ENCODE results near the gene NYNRIN.

The NYNRIN gene

DNA sequence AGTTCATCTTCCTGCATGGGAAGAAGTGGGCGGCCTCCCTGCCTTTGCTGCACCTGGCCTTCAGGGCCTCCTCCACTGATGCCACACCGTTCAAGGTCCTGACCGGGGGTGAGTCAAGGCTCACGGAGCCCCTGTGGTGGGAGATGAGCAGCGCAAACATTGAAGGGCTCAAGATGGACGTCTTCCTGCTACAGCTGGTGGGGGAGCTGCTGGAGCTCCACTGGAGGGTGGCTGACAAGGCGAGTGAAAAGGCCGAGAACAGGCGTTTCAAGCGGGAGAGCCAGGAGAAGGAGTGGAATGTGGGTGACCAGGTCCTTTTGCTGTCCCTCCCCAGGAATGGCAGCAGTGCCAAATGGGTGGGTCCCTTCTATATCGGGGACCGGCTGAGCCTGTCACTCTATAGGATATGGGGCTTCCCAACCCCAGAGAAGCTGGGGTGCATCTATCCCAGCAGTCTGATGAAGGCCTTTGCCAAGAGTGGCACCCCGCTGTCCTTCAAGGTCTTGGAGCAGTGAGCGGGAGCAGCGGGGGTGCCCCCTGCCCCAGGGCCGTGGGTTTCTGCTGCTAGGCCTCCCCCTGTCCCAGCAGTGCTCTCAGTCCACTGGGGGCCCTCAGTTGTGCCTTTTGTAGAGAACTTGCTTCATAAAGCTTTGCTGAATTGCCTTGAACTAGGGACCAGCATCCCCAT is 18.3 kb downstream of the NYNRIN start:
- no peak for DNase-seq

DNA sequence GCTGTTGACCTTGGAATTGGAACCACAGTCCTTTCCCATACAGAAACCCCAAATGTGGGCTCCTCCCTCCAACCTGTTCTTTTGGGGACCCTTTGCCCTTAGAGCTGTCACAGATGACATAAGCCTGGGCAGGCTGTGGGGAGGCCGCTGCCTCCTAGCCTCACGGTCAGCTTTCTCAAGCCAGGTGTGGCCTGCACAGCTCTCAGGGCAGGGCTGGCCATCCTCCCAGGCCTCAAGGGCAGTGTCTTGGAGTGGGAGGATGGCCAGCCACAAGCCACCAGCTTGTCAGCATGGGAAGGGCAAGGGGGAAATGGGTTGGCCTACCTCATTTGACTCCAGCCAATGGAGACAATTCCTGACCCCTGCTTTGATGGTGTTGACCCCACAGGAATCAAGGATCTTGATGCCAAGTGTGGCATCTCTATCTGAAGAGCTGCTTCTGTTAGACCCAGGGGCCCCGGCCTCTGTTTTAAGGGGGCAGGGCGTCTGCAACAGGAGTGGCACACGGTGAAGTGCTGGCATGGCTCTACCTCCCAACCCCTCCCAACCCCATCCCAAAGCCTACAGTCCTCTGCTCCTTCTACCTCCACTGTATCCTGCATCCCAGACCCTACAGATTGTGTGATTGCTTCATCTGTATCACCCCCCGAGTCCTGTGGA is 19.2 kb downstream of the NYNRIN start:
- DNase-seq: no peak

DNA sequence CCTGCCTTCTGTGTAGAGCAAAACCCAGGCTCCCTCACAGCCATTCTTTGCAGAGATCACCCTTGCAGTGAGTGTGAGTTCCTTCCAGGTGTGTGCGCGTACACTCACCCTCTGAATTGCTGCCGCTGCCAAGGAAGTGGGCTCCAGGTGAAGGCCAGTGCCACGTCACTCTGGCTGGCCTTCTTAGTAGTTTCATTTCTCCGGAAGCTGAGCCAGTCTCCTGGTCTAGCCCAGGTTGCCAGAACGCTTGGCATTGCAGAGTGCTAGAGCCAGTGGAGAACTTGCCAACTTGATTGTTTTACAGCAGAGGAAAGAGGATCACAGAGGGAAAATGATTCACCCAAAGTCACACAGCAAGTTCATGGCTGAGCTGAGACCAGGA is 19.7 kb downstream of the NYNRIN start:
- DNase-seq: no peak

DNA sequence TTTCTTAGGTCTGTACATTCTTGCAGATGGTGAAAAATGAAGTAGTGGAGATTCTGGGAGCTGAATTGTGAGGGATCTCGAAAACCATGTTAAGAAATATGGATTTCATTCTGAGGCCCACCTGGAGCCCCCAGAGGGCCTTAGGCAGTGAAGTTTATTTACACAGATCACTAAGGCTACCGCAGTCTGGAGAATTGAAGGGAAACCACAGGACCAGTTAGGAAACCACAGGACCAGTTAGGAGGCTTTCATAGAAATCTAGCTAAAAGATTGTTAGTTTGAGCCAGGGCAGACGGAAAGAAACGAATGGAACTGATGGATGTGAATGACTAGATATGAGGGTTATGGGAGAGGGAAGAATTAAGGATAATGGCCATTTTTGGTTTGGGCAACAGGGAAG is 23.5 kb downstream of the NYNRIN start:
- no peak for DNase-seq

DNA sequence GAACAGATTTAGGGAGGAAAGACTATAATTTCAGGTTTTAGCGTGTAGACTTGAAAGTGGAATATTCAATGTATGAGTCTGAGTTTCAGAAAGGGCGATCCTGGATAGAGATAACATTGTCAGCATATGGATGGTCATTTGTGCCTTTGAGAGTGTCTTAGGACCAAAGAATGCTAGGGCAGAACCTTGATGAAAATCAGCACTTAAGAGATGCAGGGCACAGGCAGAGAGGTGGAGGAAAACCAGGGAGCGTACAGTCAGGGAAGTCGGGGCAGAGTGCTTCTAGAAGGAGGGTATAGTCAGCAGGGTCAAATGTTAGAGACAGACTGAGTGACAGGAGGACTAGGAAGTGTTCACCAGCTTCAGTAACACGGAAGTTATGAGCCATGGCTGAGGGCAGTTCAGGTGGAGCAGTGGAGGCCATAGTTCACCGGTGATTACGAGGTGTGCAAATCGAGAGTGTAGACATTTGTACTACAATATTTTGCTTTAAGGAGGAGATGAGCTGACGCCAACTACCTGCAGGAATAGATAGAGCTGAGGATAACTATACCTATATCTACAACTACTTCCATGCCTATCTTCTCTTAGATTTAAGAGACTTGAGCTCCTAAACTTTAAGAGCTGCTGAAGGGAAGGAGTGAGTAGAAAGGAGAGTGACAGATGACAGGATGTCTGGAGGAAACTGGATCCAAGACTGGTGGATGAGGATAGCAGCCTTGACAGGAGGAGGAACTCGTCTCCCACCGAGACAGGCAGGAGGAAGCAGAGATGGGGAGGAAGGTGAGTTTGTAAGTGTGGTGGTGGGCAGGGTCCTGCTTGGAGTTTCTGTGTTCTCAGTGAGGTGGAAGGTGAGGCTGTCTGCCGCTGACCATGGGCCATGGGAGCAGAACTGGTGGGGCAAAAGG is 24.1 kb downstream of the NYNRIN start:
- DNase-seq: no peak

DNA sequence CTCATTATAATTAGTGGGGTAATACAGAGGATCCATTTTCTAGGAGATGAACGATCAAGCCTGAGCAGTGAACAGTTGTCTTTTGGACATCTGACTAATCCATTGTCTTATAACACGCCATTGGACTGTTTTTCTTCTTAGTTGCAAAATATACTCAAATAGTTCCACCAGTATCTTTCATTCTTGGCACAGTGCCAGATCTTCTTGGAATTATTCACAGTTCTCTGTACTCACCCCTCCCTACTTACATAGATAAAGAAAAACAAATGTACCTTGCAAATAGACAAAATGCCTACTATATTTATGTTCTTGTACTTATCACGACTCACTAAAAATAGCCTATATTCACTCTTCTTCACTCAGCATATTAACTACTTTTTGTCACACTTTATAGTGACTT is 26.9 kb downstream of the NYNRIN start:
- DNase-seq: no peak

DNA sequence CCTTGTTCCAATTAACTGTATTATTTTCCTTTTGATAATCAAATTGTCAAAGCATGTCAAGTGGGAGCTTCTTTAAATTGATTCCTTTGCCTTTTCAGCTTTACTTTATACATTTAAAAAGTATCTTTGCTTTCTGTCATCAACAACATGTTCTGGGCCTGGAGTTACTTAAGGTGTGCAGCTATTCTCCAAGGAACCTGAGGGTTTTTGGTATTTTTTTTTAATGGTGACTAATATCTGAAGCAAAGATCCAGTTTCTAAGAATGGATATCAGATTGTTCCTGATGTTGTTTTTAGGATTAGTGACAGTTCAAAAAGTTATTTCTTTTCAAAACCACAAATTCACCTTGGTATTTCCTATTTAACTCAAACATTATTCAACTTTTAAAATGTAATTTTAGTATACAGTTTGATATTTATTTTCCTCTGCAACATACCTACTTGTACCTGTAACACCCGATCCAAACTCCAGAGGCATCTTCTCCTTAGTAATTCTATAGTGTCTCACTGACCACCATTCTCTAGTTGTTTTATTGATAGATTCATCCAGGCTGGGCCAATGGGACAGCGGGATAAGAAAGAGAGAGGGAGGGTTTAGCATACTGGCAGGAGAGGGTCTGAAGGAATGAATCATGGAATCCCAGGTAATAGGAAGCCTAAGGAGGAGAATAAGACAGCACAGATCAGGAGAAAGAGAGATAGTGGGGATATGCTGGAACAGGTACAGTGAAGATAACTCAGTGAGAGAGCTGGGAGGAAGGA is 27.5 kb downstream of the NYNRIN start:
- no peak for DNase-seq

DNA sequence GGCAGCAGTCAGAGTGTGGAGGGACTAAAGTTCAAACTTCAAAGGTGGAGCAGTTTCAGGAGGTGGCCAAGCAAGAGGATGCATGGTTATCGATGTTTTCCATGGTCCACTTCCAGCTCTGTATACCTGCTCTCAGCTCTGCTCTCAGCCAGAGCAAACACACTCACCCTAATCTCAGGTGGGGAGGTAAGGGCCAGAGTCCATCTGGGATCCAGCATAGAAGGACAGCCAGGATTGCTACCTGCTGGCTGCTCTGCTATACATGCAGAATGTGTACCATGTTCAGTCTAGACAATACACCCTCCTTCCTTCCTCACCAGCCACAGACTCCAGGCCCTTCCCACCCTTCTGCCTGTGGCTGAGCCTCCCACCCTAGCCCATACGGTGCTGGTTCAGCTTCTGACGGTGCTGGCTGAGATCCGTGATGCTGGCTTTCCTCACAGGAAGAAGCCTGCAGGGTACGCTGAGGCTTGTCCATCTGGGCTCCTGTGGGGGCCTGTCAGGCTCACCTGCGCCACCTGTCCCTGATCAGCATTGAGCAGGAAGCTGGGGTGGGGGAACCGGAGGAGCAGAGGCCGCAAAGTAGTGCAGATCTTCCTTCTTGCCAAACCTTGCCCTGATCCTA is 28.2 kb downstream of the NYNRIN start:
- DNase-seq: no peak

DNA sequence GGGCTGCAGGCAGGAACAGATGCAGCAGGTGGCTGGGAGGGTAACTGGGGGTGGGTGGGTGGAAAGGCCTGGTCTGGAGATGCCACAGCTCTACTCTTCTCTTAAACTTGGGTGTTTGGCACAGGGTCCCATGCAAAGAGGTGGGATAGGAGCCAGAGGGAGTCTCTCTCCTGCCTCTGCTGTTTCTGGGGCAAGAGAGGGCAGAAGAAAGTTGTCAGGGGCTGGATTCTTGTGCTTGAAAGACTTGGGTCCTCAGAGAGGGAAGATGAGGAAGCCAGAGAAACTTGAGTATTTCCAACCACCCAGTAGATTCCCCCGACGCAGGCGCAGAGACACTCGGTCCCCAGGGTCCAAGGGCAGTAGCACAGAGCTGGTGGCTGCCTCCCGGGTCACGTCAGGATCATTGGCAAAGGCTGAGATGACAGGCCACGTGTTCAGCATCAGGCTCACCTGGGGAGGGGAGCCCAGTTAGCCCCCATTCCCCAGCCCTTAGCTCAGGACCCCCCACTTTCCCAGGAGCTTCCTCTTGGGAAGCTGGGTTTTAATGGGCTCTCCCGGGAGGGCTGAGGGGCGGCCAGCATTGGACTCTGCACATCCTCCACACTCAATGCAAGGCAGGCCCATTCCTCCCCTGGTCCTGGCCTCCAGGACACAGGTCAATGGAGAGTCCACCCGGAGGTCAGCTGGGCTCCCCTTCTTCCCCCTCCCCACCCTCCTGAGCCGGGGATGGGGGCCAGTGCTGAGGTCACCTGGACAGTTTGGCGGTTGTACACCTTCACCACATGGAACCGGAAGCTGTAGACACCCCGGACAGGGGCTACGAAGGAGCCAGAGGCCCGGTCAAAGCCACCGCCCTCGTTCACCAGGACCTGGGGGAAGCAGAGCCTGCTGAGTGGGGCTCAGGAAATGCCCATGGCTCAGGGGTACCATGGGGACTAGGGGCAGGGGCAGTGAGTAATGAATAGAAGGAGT is 29.0 kb downstream of the NYNRIN start:
- DNase-seq: no peak

DNA sequence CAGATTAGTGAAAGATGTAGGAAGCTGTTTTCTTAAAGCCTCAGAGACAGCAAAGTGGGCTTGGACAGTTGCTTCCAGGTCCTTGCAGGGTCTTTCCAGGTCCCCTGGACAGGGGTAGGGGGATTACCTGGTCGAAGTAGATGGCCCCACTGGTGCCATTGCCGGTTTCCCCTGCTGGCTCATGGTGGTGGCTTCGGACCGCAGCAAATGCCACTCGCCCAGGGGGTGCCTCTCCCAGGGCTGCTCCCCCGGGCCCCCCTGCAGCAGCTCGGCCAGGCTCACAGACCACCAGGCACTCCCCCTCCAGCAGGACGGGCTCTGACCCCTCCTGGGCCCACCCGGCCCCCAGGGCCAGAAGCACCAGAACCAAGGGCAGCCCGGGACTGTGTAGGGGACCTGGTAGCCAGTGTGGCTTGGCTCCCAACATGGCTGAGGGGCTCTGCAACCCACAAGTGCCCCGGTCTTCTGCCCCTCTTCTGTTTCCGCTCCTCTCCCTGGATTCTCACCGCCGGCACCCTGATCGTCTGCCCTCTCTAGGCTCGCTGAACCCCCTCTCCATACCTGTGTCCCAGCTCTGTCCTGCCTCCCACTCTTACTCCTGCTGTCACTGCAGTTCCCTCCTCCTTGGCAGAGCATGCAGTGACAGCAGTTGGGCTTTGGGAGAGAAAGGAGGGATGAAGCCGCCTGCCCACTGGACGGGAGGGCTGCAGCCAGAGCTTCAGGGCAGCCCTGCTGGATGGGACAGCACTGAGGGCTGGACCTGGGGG is 30.0 kb downstream of the NYNRIN start:
- DNase-seq: no peak

DNA sequence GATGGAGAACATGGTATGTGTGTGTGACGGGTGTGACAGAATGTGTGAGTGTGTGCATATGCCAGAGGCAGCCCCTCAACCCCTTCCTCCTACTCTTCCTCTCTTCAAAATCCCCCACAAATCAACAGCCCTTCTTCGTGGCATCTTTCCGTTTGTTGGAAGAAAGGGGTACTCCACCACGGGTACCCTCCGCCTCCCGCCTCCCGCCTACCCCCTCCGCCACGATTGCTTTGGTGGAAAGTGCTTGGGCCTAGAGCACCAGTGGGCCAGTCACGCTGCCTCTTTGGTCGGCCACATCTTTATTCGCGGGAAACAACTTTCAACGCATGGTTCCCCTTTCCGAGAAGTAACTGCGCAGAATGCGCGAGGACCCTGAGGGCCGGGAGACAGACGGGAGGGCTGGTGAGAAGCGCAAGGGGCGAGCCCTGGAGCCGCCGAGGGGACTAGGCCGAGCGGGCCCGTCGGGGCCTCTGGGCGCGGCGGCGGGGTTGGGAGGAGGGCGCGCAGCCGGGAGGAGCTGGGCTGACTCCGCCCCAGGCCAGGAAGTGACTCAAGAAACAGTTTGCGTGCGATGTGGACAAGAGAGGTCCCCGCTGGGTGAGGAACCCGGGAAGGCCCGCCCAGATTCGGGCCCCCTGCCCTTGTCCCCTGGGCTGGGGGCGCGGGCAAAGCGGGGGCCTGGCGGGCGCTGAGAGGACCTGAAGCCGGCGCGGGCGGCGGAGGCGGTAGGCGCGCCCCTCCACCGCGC is 30.8 kb downstream of the NYNRIN start, which contains the start of the genes CBLN3 and KHNYN:
CBLN3 (minus strand) TSS at position 274 of the 748 bp plus-strand sequence. CDS start 614 bp downstream, outside the sequence.
KHNYN (plus strand) TSS at position 560 of the 748 bp plus-strand sequence. CDS start 777 bp downstream, outside the sequence.
- DNase-seq: no peak

DNA sequence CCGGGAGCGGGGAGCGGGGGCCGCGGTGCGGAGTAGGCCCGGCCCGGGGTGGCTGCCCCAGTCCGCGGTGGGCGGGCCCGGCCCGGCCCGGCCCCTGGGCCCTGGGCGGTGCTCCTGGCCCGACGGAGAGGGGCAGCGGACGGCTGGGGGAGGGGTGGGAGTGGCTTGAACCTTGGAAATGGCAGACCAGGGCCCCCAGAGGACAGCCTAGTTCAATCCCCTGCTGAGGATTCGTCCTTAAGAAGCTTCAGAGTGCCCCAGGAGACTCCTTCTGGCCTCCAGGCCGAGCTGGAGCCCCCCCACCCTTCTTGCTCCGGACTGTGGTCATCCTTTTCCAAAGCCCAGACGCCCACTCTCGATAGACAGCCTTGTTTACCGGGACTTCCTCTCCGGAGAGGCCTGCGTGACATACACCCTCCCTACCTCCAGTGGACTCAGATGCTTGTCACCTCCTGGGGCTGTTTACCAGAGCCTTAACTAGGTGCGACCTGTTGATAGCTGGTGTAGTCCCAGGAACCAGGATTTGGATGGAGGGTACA is 31.4 kb downstream of the NYNRIN start:
- no peak for DNase-seq

DNA sequence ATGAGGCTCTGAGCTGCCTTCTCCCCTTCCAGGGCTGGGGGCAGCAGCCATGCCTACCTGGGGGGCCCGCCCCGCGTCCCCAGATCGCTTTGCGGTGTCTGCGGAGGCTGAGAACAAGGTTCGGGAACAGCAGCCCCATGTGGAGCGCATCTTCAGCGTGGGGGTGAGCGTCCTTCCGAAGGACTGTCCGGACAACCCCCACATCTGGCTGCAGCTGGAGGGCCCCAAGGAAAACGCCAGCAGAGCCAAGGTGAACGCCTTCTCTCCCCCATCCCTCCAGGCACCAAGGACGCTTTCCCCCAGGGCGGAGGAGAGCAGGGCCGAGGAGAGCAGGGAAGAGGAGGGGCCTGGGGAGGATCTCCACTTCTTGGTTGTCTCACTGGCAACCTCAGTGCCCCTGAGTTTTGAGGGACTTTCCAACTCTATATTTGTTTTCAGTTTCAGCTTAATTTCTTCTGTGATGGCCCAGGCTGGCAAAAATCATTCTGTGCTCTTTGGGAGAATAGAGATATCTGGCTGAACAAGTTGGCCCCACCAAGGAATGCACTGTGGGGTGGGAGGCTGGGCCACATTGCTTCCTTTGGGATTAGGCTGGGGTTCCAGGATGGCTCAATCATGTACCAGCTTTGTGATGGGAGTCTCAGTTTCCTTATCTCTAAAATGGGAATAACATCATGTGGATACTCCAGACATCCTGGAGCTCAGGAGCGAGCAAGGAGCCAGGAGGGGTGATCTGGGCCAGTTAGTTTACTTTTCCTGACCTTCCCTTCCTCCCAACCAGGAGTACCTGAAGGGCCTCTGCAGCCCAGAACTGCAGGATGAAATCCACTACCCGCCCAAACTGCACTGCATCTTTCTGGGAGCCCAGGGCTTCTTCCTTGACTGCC is 32.1 kb downstream of the NYNRIN start:
- DNase-seq: no peak

DNA sequence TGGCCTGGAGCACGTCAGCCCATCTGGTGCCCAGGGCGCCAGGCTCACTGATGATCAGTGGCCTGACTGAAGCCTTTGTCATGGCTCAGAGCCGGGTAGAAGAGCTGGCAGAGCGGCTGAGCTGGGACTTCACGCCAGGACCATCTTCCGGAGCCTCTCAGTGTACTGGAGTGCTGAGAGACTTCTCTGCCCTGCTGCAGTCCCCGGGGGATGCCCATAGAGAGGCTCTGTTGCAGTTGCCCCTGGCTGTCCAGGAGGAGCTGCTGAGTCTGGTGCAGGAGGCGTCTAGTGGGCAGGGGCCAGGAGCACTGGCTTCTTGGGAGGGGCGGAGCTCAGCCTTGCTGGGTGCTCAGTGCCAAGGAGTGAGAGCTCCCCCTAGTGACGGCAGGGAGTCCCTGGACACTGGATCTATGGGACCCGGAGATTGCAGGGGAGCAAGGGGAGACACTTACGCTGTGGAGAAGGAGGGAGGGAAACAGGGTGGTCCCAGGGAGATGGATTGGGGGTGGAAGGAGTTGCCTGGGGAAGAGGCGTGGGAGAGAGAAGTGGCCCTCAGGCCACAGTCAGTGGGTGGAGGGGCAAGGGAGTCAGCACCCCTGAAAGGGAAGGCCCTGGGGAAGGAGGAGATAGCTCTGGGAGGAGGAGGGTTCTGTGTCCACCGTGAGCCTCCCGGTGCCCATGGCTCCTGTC is 32.9 kb downstream of the NYNRIN start:
- DNase-seq: peak; percentile 27

DNA sequence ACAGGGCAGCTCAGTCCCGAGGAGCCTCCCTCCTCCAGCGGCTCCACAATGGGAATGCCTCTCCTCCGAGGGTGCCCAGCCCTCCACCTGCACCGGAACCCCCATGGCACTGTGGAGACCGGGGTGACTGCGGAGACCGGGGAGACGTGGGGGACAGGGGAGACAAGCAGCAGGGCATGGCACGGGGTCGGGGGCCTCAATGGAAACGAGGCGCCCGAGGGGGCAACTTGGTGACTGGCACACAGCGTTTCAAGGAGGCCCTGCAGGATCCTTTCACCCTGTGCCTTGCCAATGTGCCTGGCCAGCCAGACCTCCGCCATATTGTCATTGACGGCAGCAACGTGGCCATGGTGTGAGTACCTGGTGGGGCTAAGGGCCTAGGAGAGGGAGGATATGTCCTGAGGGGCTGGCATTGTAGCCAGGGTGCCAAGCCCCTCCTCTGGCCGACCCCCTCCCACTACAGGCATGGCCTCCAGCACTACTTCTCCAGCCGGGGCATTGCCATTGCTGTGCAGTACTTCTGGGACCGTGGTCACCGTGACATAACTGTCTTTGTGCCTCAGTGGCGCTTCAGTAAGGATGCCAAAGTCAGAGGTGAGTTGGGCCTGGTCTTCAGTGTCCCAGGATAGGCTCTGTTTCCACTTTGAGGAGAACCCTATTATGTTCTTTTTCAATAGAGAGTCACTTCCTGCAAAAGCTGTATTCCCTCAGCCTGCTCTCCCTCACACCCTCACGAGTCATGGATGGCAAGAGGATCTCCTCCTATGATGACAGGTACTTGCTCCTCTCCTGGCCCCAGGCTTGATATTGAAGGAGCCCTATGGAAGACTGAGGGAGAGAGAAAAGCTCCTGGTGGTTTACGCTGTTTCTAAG is 33.7 kb downstream of the NYNRIN start:
- no peak for DNase-seq

DNA sequence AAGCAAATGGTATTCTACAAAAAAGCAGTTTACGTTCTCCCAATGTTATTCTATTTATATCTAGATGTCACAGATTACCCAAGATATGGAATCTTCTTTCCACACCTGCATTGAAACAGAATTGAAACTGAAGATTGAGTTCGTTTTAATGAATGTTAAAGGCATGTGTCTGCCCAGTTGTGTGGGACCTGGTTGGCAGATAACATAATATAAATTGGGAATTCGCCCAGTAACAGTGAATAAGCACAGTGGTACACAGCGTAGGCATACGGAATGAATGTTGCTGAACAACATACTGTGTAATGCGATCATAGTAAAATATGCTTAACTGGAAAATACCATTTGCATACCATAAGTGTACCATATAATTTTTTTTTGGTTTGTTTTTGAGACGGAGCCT is 35.2 kb downstream of the NYNRIN start:
- DNase-seq: no peak

Data from NCI-H187 treated with DMSO at 0.1 percent for 48 hours (cell line).